ENCODE data around the gene NAT14. TPM values are rescaled to one million over a fixed set of nuclear protein-coding genes. Genes with fewer than 3 reads are reported as not detected.

The NAT14 gene
- total RNA-seq, 1 donor from 2014 or later, result 33.1 TPM

DNA sequence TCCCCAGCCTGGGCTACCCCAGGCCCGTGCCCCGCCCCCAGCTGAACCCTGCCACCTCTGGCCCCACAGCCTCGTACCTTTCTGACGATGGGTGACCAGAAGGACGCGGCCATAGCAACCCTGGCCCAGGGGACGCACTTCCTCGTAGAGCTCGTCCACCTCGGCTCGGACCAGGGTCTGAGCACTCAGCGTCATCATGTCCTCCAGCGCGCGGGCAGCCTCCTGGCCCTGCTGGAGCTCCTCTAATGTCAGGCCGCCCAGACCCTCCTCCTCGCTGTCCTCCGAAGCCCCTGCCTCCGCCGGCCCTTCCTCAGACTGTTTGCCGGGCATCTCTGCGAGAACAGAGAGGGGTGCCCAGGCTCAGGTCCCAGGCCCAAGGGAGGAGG is 51.0 kb downstream of the NAT14 start:
- no peak for DNase-seq (ENCODE audit: low spot score)
- H3K4me1 Mint-ChIP-seq (ENCODE audit: low read depth), result no peaks in the 10 kb centered on the region
- no peak overlapping the region for H3K27ac Mint-ChIP-seq (ENCODE audit: unreplicated experiment)
- TF ChIP-seq, protein P1, sequence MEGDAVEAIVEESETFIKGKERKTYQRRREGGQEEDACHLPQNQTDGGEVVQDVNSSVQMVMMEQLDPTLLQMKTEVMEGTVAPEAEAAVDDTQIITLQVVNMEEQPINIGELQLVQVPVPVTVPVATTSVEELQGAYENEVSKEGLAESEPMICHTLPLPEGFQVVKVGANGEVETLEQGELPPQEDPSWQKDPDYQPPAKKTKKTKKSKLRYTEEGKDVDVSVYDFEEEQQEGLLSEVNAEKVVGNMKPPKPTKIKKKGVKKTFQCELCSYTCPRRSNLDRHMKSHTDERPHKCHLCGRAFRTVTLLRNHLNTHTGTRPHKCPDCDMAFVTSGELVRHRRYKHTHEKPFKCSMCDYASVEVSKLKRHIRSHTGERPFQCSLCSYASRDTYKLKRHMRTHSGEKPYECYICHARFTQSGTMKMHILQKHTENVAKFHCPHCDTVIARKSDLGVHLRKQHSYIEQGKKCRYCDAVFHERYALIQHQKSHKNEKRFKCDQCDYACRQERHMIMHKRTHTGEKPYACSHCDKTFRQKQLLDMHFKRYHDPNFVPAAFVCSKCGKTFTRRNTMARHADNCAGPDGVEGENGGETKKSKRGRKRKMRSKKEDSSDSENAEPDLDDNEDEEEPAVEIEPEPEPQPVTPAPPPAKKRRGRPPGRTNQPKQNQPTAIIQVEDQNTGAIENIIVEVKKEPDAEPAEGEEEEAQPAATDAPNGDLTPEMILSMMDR (IDR thresholded peaks at IDR 0.05), result no peak
- H3K27me3 Mint-ChIP-seq (ENCODE audit: low read depth), result no peaks in the 10 kb centered on the region
- H3K4me3 Mint-ChIP-seq (ENCODE audit: unreplicated experiment), result no peak overlapping the region
- no peaks in the 10 kb centered on the region for H3K9me3 Mint-ChIP-seq (ENCODE audit: low read depth)
- H3K36me3 Mint-ChIP-seq (ENCODE audit: low read depth), result no peaks in the 10 kb centered on the region

DNA sequence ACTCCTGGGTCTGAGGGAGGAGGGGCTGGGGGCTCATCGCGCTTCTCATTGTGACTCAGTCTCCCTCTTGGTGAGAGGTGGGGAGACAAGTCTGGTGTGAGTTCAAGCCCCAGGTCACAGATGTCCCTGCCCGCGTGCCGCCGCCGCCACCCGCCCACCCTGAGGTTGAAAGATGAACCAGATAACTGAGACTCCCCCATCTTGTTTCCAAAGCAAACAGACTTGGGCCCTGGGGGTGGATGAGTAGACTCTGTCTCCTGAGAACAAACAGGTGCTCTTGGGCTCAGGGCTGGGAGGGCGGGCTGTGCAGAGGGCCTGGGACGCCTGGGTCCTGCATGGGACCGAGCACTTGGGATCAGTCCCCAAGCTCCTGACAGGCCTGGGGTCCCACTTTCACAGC is 51.4 kb downstream of the NAT14 start:
- no peak overlapping the region for H3K4me3 Mint-ChIP-seq (ENCODE audit: unreplicated experiment)
- no peak overlapping the region for H3K27ac Mint-ChIP-seq (ENCODE audit: unreplicated experiment)
- H3K4me1 Mint-ChIP-seq (ENCODE audit: low read depth), result no peaks in the 10 kb centered on the region

More for the DNA sequence above, 51.4 kb downstream of the NAT14 start:
- TF ChIP-seq, protein P1 (IDR thresholded peaks at IDR 0.05), result no peak
- no peak for DNase-seq (ENCODE audit: low spot score)
- Mint-ChIP-seq H3K9me3 (ENCODE audit: low read depth) (no peaks in the 10 kb centered on the region), H3K27me3 (ENCODE audit: low read depth) (no peaks in the 10 kb centered on the region), H3K36me3 (ENCODE audit: low read depth) (no peaks in the 10 kb centered on the region)

Other genes with a start within 250 kb of the NAT14 start
- gene PPP6R1, start 226.2 kb upstream of the NAT14 start, total RNA-seq, result 47.6 to 58.4 TPM (median 49.9 TPM) in 3 replicates
- 22.7 to 30.3 TPM (median 24.2 TPM) in 3 replicates for gene HSPBP1, start 205.1 kb upstream of the NAT14 start, total RNA-seq
- 14.0 to 15.9 TPM (median 15.3 TPM) in 3 replicates for gene BRSK1, start 201.2 kb upstream of the NAT14 start, total RNA-seq
- not detected in 3 replicates for gene TMEM150B, start 159.8 kb upstream of the NAT14 start, total RNA-seq
- gene KMT5C, start 145.3 kb upstream of the NAT14 start, total RNA-seq, result 9.5 to 14.6 TPM (median 9.7 TPM) in 3 replicates
- 0.17 to 0.23 TPM in 2 of 3 replicates, not detected in the other for gene COX6B2, start 130.5 kb upstream of the NAT14 start, total RNA-seq
- not detected in 3 replicates for gene GARIN5B, start 121.9 kb upstream of the NAT14 start, total RNA-seq
- gene IL11, start 114.7 kb upstream of the NAT14 start, total RNA-seq, result 2.8 to 3.7 TPM (median 3.1 TPM) in 3 replicates
- 0.52 to 1.0 TPM in 2 of 3 replicates, not detected in the other for gene TMEM190, start 108.4 kb upstream of the NAT14 start, total RNA-seq
- 0.59 to 1.0 TPM (median 0.85 TPM) in 3 replicates for gene TMEM238, start 100.9 kb upstream of the NAT14 start, total RNA-seq
- 1,343 to 1,376 TPM (median 1,346 TPM) in 3 replicates for gene RPL28, start 99.3 kb upstream of the NAT14 start, total RNA-seq
- gene UBE2S, start 77.4 kb upstream of the NAT14 start, total RNA-seq, result 60.0 to 79.7 TPM (median 78.6 TPM) in 3 replicates
- gene SHISA7, start 41.9 kb upstream of the NAT14 start, total RNA-seq, result not detected in 3 replicates
- gene ISOC2, start 23.5 kb upstream of the NAT14 start, total RNA-seq, result 39.8 to 47.2 TPM (median 39.8 TPM) in 3 replicates
- gene C19orf85, start 20.4 kb upstream of the NAT14 start, total RNA-seq, result not detected in 3 replicates
- gene ZNF628, start 8.6 kb upstream of the NAT14 start, total RNA-seq, result 9.1 to 9.7 TPM (median 9.4 TPM) in 3 replicates
- gene SSC5D, start 3.2 kb downstream of the NAT14 start, total RNA-seq, result 33.6 to 50.0 TPM (median 34.5 TPM) in 3 replicates
- not detected in 3 replicates for gene SBK2, start 51.9 kb downstream of the NAT14 start, total RNA-seq
- gene SBK3, start 60.4 kb downstream of the NAT14 start, total RNA-seq, result not detected in 3 replicates
- gene ZNF579, start 95.7 kb downstream of the NAT14 start, total RNA-seq, result 15.7 to 23.6 TPM (median 23.1 TPM) in 3 replicates
- gene FIZ1, start 114.3 kb downstream of the NAT14 start, total RNA-seq, result 11.3 to 14.7 TPM (median 14.4 TPM) in 3 replicates
- gene ZNF524, start 115.1 kb downstream of the NAT14 start, total RNA-seq, result 10.1 to 11.0 TPM (median 10.8 TPM) in 3 replicates
- gene ZNF865, start 120.5 kb downstream of the NAT14 start, total RNA-seq, result 16.1 to 18.1 TPM (median 16.4 TPM) in 3 replicates
- gene ZNF784, start 139.4 kb downstream of the NAT14 start, total RNA-seq, result 6.1 to 7.9 TPM (median 6.4 TPM) in 3 replicates
- gene ZNF580, start 155.8 kb downstream of the NAT14 start, total RNA-seq, result 42.3 to 59.8 TPM (median 45.0 TPM) in 3 replicates
- 20.8 to 24.7 TPM (median 24.2 TPM) in 3 replicates for gene ZNF581, start 158.5 kb downstream of the NAT14 start, total RNA-seq
- gene CCDC106, start 163.0 kb downstream of the NAT14 start, total RNA-seq, result 20.9 to 26.5 TPM (median 23.5 TPM) in 3 replicates
- 119 to 137 TPM (median 129 TPM) in 3 replicates for gene U2AF2, start 169.8 kb downstream of the NAT14 start, total RNA-seq
- gene EPN1, start 190.0 kb downstream of the NAT14 start, total RNA-seq, result 105 to 127 TPM (median 124 TPM) in 3 replicates